NCI-H446 treated with DMSO at 0.1 percent for 48 hours (cell line): ENCODE data around the gene ISOC1.

Experiments used
- DNase-seq: peaks from one replicate; lab custom pipeline; 2025; lab: John Stamatoyannopoulos, UW

The ISOC1 gene

DNA sequence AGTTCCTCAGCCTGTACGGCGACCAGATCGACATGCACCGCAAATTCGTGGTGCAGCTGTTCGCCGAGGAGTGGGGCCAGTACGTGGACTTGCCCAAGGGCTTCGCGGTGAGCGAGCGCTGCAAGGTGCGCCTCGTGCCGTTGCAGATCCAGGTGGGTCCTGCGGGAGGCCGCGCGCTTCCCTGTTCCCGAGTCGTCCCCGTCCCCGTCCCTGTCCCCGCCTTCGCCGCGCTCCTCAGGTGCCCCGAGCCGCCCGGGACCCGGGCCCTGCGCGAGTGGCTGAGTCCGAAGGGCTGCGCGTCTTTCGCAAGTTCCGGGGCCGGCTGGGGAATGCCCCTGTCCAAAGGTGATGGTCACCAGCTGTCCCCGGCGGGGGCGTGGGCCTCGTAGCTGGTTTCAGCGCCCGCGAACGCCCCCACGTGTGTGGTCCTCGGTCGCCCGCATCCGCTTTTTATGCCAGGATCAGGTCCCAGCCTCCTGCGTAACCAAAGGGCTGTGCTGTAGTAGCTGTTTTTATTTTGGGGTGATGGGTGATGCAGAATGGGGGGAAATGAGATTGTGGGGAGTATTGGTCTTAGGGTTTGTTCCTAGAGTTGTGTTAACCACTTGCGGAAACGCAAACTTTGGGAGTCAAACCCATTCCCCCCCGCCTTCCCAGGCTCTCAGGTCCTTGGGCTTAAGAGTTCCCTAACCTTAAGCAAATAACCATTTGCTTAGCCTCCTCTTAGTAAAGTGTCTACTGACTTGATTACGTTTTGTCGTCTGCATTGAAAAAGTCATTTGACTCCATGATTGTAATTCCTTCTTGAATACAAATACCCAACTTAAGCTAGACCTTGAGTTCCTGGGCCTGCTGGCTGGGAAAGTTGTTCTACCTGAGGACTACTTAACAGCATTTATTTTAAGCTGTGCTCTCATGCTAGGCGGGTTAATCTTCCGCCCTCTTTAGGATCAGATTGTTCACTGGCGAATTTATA, 663 bp downstream of the ISOC1 start:
- no peak for DNase-seq

GRCh38 chr5:129096382-129096991, 1.9 kb downstream of the ISOC1 start:
- no peak for DNase-seq

GRCh38 chr5:129097498-129098296, 3.1 kb downstream of the ISOC1 start:
- DNase-seq, result no peak

GRCh38 chr5:129098488-129099183, 4.1 kb downstream of the ISOC1 start:
- DNase-seq, result no peak

- no peak for DNase-seq
Observed at GRCh38 chr5:129099184-129099569, 4.6 kb downstream of the ISOC1 start.

DNA sequence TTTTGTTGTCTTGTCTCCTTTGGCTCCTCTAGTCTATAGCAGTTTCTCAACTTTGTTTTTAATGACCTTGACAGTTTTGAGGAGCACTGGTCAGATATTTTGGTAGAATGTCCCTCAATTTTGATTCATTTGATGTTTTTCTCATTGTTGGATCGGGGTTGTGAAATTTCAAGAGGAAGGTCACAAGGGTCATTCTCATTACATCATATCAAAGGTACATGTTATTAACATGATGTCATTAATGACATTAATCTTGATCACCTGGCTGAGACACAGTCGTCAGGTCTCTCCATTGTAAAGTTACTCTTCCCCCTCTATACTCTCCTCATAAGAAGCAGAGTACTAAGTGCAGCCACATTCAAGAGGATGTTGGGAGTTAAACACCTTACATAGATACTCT, 7.2 kb downstream of the ISOC1 start:
- no peak for DNase-seq

GRCh38 chr5:129103397-129103796, 8.8 kb downstream of the ISOC1 start:
- no peak for DNase-seq

GRCh38 chr5:129104915-129105455, 10.4 kb downstream of the ISOC1 start:
- no peak for DNase-seq

DNA sequence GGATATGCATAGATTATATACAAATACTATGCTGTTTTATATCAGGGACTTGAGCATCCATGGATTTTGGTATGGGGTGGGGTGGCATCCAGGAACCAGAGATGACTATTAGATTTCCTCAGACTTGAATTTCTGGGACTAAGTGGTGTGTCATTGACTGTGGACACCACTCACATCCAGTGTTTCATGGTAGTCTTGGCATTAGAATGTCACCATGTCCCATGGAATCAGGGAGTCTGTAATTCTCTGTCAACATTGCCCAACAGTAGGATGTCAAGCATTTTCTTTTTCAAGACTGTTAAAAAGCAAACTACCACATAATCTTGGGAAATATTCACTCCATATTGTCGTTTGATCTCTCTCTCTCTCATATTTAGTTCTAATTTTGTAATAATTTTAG, 13.1 kb downstream of the ISOC1 start:
- no peak for DNase-seq

GRCh38 chr5:129110742-129111141, 16.2 kb downstream of the ISOC1 start:
- no peak for DNase-seq

- no peak for DNase-seq
Observed at GRCh38 chr5:129111351-129111750, 16.8 kb downstream of the ISOC1 start.

DNA sequence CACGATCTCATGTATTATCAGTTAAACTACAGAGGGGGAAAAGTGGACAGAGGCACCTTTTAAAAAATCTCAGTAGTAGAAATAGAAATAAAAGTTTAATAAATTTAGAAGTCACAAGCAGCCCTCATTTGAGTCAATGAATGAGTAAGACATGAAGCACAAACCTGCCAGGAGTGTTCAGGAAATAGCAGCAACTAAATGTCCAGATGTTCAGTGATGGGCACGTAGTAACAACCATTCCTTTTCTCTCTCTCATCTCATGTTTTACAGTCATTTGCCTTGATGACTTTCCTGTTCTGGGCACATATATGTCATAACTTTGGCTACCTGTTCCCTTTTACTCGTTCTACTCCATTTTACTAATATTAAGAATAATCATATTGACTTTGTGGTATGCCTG, 17.7 kb downstream of the ISOC1 start:
- DNase-seq, result no peak

- DNase-seq, result no peak
Observed at GRCh38 chr5:129113867-129114266, 19.3 kb downstream of the ISOC1 start.

GRCh38 chr5:129114539-129115193, 20.1 kb downstream of the ISOC1 start:
- DNase-seq, result no peak

DNA sequence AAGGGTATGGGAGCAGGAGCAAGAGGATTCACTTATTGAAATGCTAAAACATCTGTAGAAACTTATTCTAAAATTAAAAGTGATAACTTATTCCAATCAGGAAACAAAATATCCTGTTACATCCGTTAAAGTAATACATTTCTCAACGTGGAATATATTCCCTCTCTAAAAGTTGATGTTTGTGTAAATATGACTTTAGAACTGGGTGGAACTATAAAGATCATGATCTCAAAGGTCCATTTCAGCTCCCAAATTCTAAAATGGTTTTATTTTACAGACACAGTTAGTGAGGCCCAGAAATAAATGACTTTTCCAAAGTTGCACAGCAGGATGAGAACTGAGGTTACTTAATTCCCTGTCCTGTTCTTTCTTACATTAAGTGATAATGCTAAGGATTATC, 21.1 kb downstream of the ISOC1 start:
- DNase-seq, result no peak

GRCh38 chr5:129116797-129117196, 22.2 kb downstream of the ISOC1 start:
- DNase-seq, result no peak

GRCh38 chr5:129118405-129118804, 23.9 kb downstream of the ISOC1 start:
- no peak for DNase-seq

GRCh38 chr5:129118826-129119225, 24.3 kb downstream of the ISOC1 start:
- DNase-seq, result no peak

- no peak for DNase-seq
Observed at GRCh38 chr5:129120158-129120581, 25.6 kb downstream of the ISOC1 start.

DNA sequence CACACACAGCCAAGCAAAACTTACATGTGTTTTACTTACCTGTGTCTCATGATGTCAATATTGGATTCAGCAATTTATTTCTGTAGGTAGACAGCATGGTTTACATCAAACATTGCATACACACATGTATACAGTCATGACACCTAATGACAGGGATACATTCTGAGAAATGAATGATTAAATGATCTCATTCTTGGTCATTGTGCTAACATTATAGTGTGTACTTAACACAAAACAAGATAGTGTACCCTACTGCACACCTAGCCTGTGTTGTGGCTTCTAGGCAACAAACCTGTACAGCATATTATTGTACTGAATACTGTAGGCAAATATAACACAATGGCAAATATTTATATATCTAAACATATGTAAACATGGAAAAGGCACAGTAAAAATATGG, 28.0 kb downstream of the ISOC1 start:
- no peak for DNase-seq

GRCh38 chr5:129124608-129125007, 30.1 kb downstream of the ISOC1 start:
- DNase-seq, result no peak
